SK-N-MC (cell line): ENCODE measurements around the gene LINS1.

Source experiments
- EZH2 ChIP-seq: fragments of 200-600 bp; sonication (generic); IDR thresholded peaks from one replicate; pipeline ENCODE4 v1.6.1; 2017; ENCODE audit warnings: antibody characterized with exemption
- FOXP2 ChIP-seq: optimal IDR thresholded peaks from 2 replicates; pipeline ENCODE3; 2011; ENCODE audit warnings: mild to moderate bottlenecking, moderate library complexity; ENCODE audit not compliant: insufficient read depth; ENCODE audit errors: extremely low read length, control extremely low read depth
- POLR2AphosphoS5 ChIP-seq: IDR thresholded peaks from 2 replicates; pipeline ENCODE4 v1.6.1; 2012; ENCODE audit warnings: mild to moderate bottlenecking, low read depth, low read length, borderline replicate concordance

DNA sequence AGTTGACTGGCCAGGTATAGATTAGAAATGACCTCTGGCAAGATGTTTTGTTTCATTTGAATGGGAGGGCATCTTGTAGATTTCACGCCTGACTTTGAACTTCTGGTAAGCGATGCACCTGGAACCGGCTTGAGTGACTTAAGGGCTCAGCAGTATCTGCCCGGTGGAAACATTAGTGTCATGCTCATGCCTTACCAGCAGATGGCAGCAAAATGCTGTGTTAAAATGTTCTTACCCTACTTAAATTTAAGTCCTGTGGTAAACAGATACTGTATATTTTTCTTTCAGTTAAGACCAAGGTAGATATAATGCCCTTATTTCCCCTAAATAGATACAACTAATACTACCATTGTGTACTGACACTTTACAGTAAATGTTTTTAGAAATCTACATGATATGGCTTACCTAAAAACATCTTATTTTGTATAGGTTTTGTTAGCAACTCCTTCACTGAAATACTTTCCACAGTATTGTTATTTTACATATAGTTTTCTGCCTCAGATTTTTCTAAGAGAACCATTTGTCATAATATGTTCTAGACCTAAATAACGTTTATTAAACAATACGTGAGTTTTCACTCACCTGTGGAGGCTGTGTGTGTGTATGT, 25.9 kb upstream of the LINS1 start:
- no peak for TF ChIP-seq POLR2AphosphoS5
- no peak for TF ChIP-seq EZH2
- TF ChIP-seq FOXP2: no peak
